HG03159 (cell line): ENCODE measurements around the gene ZMYND11.

ENCODE experiments used
- ATAC-seq: cut with Tn5 transposase; IDR thresholded peaks from one replicate; pipeline ENCODE4 v1.9.1; 2021; ENCODE audit warnings: mild to moderate bottlenecking, moderate library complexity; ENCODE audit not compliant: unreplicated experiment

ZMYND11 gene

GRCh38 chr10:135132-135600 is at the start of gene ZMYND11:
Gene ZMYND11, plus strand, starts transcription at chr10:135455. Its CDS starts 44,558 bp downstream, at chr10:180013.
- ATAC-seq: peak; percentile 36

- no peak for ATAC-seq
These were observed 49.2 kb upstream of the ZMYND11 start for GRCh38 chr10:86031-86430.

GRCh38 chr10:87177-88080 is 47.8 kb upstream of the ZMYND11 start:
- ATAC-seq: no peak

GRCh38 chr10:88253-88652 is 47.0 kb upstream of the ZMYND11 start:
- ATAC-seq: no peak

- no peak for ATAC-seq
These were observed 46.0 kb upstream of the ZMYND11 start for GRCh38 chr10:89248-89647.

- no peak for ATAC-seq
These were observed 45.1 kb upstream of the ZMYND11 start for GRCh38 chr10:90161-90560.

GRCh38 chr10:91313-91712 is 43.9 kb upstream of the ZMYND11 start:
- no peak for ATAC-seq

- ATAC-seq: no peak
These were observed 43.1 kb upstream of the ZMYND11 start for GRCh38 chr10:92153-92552.

GRCh38 chr10:92846-93245 is 42.4 kb upstream of the ZMYND11 start:
- no peak for ATAC-seq

GRCh38 chr10:94613-95012 is 40.6 kb upstream of the ZMYND11 start:
- no peak for ATAC-seq

GRCh38 chr10:95356-96115 is 39.7 kb upstream of the ZMYND11 start:
- no peak for ATAC-seq

GRCh38 chr10:96466-96865 is 38.8 kb upstream of the ZMYND11 start:
- no peak for ATAC-seq

GRCh38 chr10:104416-104815 is 30.8 kb upstream of the ZMYND11 start:
- ATAC-seq: no peak

- no peak for ATAC-seq
These were observed 30.2 kb upstream of the ZMYND11 start for GRCh38 chr10:104862-105565.

- no peak for ATAC-seq
These were observed 29.4 kb upstream of the ZMYND11 start for GRCh38 chr10:105806-106205.

- no peak for ATAC-seq
These were observed 28.5 kb upstream of the ZMYND11 start for GRCh38 chr10:106740-107139.

- no peak for ATAC-seq
These were observed 23.0 kb upstream of the ZMYND11 start for GRCh38 chr10:112246-112645.

- no peak for ATAC-seq
These were observed 10.4 kb upstream of the ZMYND11 start for GRCh38 chr10:124874-125273.

GRCh38 chr10:127612-128432 is 7.4 kb upstream of the ZMYND11 start:
- ATAC-seq: peak; percentile 88

- no peak for ATAC-seq
These were observed 5.4 kb upstream of the ZMYND11 start for GRCh38 chr10:129810-130209.
